Suprapubic skin (tissue), 4 donors: Measurements from ENCODE around the gene PDE1C.

Source experiments
- CTCF ChIP-seq, 2 donors: fragments of 200-600 bp in 1 of 2; fragments of 450-650 bp in 1 of 2; sonication (generic) in 1 of 2; IDR thresholded peaks; one replicate each; pipeline ENCODE4 v1.5.1; 2016 to 2019; ENCODE audit warnings: antibody characterized with exemption in 2 of 2, mild to moderate bottlenecking in 1 of 2, moderate library complexity in 1 of 2
- EP300 ChIP-seq: sonication (generic); formaldehyde crosslinking; IDR thresholded peaks from one replicate; pipeline ENCODE4 v1.6.1; 2017; ENCODE audit warnings: antibody characterized with exemption
- POLR2A ChIP-seq, 2 donors: fragments of 450-650 bp; IDR thresholded peaks; one replicate each; pipeline ENCODE4 v1.6.1; 2017; ENCODE audit warnings: antibody characterized with exemption in 2 of 2, mild to moderate bottlenecking in 2 of 2, moderate library complexity in 2 of 2
- POLR2AphosphoS5 ChIP-seq, 3 donors: sonication (generic); formaldehyde crosslinking; IDR thresholded peaks; one replicate each; pipeline ENCODE4 v1.6.1; 2017; ENCODE audit warnings: antibody characterized with exemption in 3 of 3

GRCh38 chr7:32089678-32090077 is 19.5 kb upstream of the PDE1C start:
- TF ChIP-seq CTCF (IDR thresholded peaks at IDR 0.05): no peak
- no peak for TF ChIP-seq EP300
- no peak for TF ChIP-seq POLR2A (IDR thresholded peaks at IDR 0.05)
- TF ChIP-seq POLR2AphosphoS5 (IDR thresholded peaks at IDR 0.05): no peak
